K562 (cell line): Measurements from ENCODE around the gene DHX38. TPM values are rescaled to one million over a fixed set of nuclear protein-coding genes. Genes with fewer than 3 reads are reported as not detected.

ENCODE experiments used
- ATAC-seq: fragments of 200-7000 bp; cut with Tn5 transposase; 3 replicates; pipeline ENCODE4 v1.9.1; 2020; ENCODE audit warnings: moderate library complexity
- BruUV-seq: library from RNA; stranded (reverse); fragments of 400-500 nt; replicated peaks from 2 replicates; lab custom pipeline; 2021; lab: Mats Ljungman, UMichigan
- CTCF ChIA-PET: fragments of 300-600 bp; formaldehyde crosslinking; extraction: SDS; loops from one replicate; lab custom pipeline; 2021; ENCODE audit warnings: low intra/inter-chr PET ratio; lab: Yijun Ruan, JAX
- POLR2A ChIA-PET: fragments of 300-600, 350-650 bp; sonication (Branson Sonifier 250); formaldehyde crosslinking; extraction: SDS; loops from one replicate; lab custom pipeline; 2021; ENCODE audit warnings: antibody characterized with exemption, inconsistent platforms; lab: Yijun Ruan, JAX
- DNase-seq, 4 experiments: peaks; one replicate each; pipeline versions ENCODE4 v3.0.0 to v3.0.0-alpha.2; 2011 to 2018; ENCODE audit warnings: low spot score in 3 of 4, mixed read lengths in 3 of 4; ENCODE audit errors: extremely low read depth in 1 of 4
- FAIRE-seq: peaks from 2 replicates; lab custom pipeline; 2011; peaks lifted over from hg19 to GRCh38; lab: Jason Lieb, UNC
- H2AFZ ChIP-seq: 2 replicates; pipeline ENCODE4 v1.6.0; 2011; ENCODE audit warnings: low read depth, low read length, control low read depth, inconsistent platforms
- H3K27ac ChIP-seq: fragments of 200-600 bp; 3 replicates; pipeline ENCODE4 v1.8.0; 2011; ENCODE audit warnings: low read depth, mild to moderate bottlenecking, control low read depth, inconsistent platforms, low read length, moderate library complexity, mixed read lengths; ENCODE audit errors: extremely low read depth
- H3K27me3 ChIP-seq, 2 experiments: fragments of 300-600 bp in 1 of 2; 2 replicates in 1 of 2; 3 replicates in 1 of 2; pipeline versions ENCODE4 v1.6.0 to v1.8.0; 2011; ENCODE audit warnings: inconsistent platforms in 2 of 2, low read length in 2 of 2, mild to moderate bottlenecking in 1 of 2, mixed read lengths in 1 of 2, moderate library complexity in 1 of 2; ENCODE audit not compliant: control insufficient read depth in 2 of 2, insufficient read depth in 2 of 2
- H3K36me3 ChIP-seq: fragments of 300-600 bp; 3 replicates; pipeline ENCODE4 v1.8.0; 2011; ENCODE audit warnings: mild to moderate bottlenecking, low read length, inconsistent platforms; ENCODE audit not compliant: control insufficient read depth, insufficient read depth
- H3K4me1 ChIP-seq, 2 experiments: fragments of 200-600 bp in 1 of 2; replicated peaks in 1 of 2; 2 replicates in 1 of 2; 3 replicates in 1 of 2; pipeline versions ENCODE4 v1.5.1 to v1.8.0; 2011; ENCODE audit warnings: inconsistent platforms in 2 of 2, low read length in 2 of 2, mild to moderate bottlenecking in 1 of 2, mixed read lengths in 1 of 2, moderate library complexity in 1 of 2; ENCODE audit not compliant: control insufficient read depth in 2 of 2, insufficient read depth in 2 of 2
- H3K4me2 ChIP-seq: 2 replicates; pipeline ENCODE4 v1.6.1; 2011; ENCODE audit warnings: low read length, control low read depth, inconsistent platforms, mixed read lengths; ENCODE audit not compliant: insufficient read depth
- H3K4me3 ChIP-seq: fragments of 200-600 bp; sonication (generic), shearing (Covaris generic); 2 replicates; pipeline ENCODE4 v1.5.1; 2016; ENCODE audit warnings: control low read depth, inconsistent platforms
- H3K79me2 ChIP-seq: fragments of 200-600 bp; 3 replicates; pipeline ENCODE4 v1.8.0; 2011; ENCODE audit warnings: low read length, inconsistent platforms; ENCODE audit not compliant: control insufficient read depth, insufficient read depth
- H3K9ac ChIP-seq, 2 experiments: 2 replicates each; pipeline versions ENCODE4 v1.6.0 to v1.6.1; 2011; ENCODE audit warnings: low read depth in 2 of 2, low read length in 2 of 2, control low read depth in 1 of 2, inconsistent platforms in 1 of 2, mild to moderate bottlenecking in 1 of 2, mixed read lengths in 1 of 2; ENCODE audit not compliant: insufficient read depth in 1 of 2
- H3K9me1 ChIP-seq: one replicate; pipeline ENCODE4 v1.6.0; 2011; ENCODE audit warnings: inconsistent platforms, mild to moderate bottlenecking, low read length, moderate library complexity; ENCODE audit not compliant: control insufficient read depth, insufficient read depth
- H3K9me3 ChIP-seq: replicated peaks from 2 replicates; pipeline ENCODE4 v1.5.1; 2011; ENCODE audit warnings: low read depth, low read length, inconsistent platforms; ENCODE audit not compliant: control insufficient read depth, insufficient read depth
- H4K20me1 ChIP-seq: replicated peaks from 2 replicates; pipeline ENCODE4 v1.6.1; 2011; ENCODE audit warnings: low read length, inconsistent platforms, mixed read lengths; ENCODE audit not compliant: control insufficient read depth, insufficient read depth
- ATF7 ChIP-seq: fragments of 450-650 bp; IDR thresholded peaks from 2 replicates; pipeline ENCODE4 v1.7.1; 2014; ENCODE audit warnings: mild to moderate bottlenecking, moderate library complexity
- CSDE1 ChIP-seq, 2 experiments: fragments of 450-650 bp; IDR thresholded peaks; 2 replicates each; pipeline ENCODE4 v1.6.1; 2016; ENCODE audit warnings: mild to moderate bottlenecking in 1 of 2
- CTBP1 ChIP-seq: fragments of 450-650 bp; IDR thresholded peaks from 2 replicates; pipeline ENCODE4 v1.6.1; 2016; ENCODE audit warnings: borderline replicate concordance
- FOXK1 ChIP-seq: sonication (generic); formaldehyde crosslinking; IDR thresholded peaks from 2 replicates; pipeline ENCODE4 v1.8.0; 2022; ENCODE audit warnings: missing genetic modification reagents, mild to moderate bottlenecking, borderline replicate concordance
- FOXK2 ChIP-seq, 2 experiments: fragments of 450-650 bp; IDR thresholded peaks in 1 of 2; conservative IDR thresholded peaks in 1 of 2; 2 replicates each; pipeline ENCODE4 v1.6.1; 2016; ENCODE audit warnings: low read depth in 2 of 2, mild to moderate bottlenecking in 1 of 2
- GABPB1 ChIP-seq: sonication (generic); formaldehyde crosslinking; IDR thresholded peaks from 2 replicates; pipeline ENCODE4 v1.8.0; 2022; ENCODE audit warnings: mild to moderate bottlenecking, missing genetic modification reagents
- HBP1 ChIP-seq: fragments of 450-650 bp; formaldehyde crosslinking; IDR thresholded peaks from 2 replicates; pipeline ENCODE4 v1.4.0; 2022; ENCODE audit warnings: missing genetic modification characterization
- LEF1 ChIP-seq: fragments of 450-650 bp; IDR thresholded peaks from 2 replicates; pipeline ENCODE4 v1.6.1; 2016; ENCODE audit warnings: mild to moderate bottlenecking
- NR2C1 ChIP-seq, 2 experiments: fragments of 450-650 bp; IDR thresholded peaks; 2 replicates each; pipeline ENCODE4 v1.6.1; 2017; ENCODE audit warnings: mild to moderate bottlenecking in 2 of 2, antibody characterized with exemption in 1 of 2, inconsistent platforms in 1 of 2, missing compliant biosample characterization in 1 of 2, missing genetic modification characterization in 1 of 2
- SIN3A ChIP-seq, 2 experiments: fragments of 150-350 bp in 1 of 2; IDR thresholded peaks; 2 replicates each; pipeline ENCODE4 v1.6.1; 2011 to 2016; ENCODE audit warnings: borderline replicate concordance in 2 of 2, low read depth in 2 of 2, low read length in 2 of 2, mild to moderate bottlenecking in 2 of 2, moderate library complexity in 2 of 2; ENCODE audit not compliant: control insufficient read depth in 1 of 2
- SLC30A9 ChIP-seq: fragments of 250-450 bp; sonication (Bioruptor Pico); IDR thresholded peaks from 2 replicates; pipeline ENCODE4 v1.8.0; 2022; ENCODE audit warnings: mild to moderate bottlenecking, moderate library complexity
- SMARCA5 ChIP-seq: fragments of 450-650 bp; IDR thresholded peaks from 2 replicates; pipeline ENCODE4 v1.6.1; 2016
- STAG1 ChIP-seq: sonication (generic); formaldehyde crosslinking; IDR thresholded peaks from 2 replicates; pipeline ENCODE4 v1.5.0; 2020; ENCODE audit warnings: missing genetic modification reagents, borderline replicate concordance
- THAP7 ChIP-seq: fragments of 250-450 bp; sonication (Bioruptor Pico); IDR thresholded peaks from 2 replicates; pipeline ENCODE4 v1.5.0; 2021
- ZNF146 ChIP-seq: IDR thresholded peaks from one replicate; pipeline ENCODE4 v1.6.1; 2018; ENCODE audit warnings: missing compliant biosample characterization; ENCODE audit not compliant: unreplicated experiment
- WGBS: fragments of 100-300 bp; shearing (Covaris generic); methylation state at CpG from one replicate; pipeline ENCODE4 v1.1.6; 2016; ENCODE audit warnings: low coverage, mixed read lengths; ENCODE audit not compliant: insufficient coverage; ENCODE audit errors: missing lambda C conversion rate; 5-methylcytosine and 5-hydroxymethylcytosine counted together
- in situ Hi-C: fragments of 300-500 bp; cut with MboI; formaldehyde crosslinking; loops from 4 replicates; pipeline ENCODE4 v1.15.0; 2018; ENCODE audit warnings: inconsistent platforms, mixed read lengths
- intact Hi-C: fragments of 100-400 bp; cut with micrococcal nuclease; formaldehyde crosslinking; loops from 2 replicates; pipeline ENCODE4 v1.14.2; 2022
- polyA plus RNA-seq, 8 experiments: library from polyadenylated mRNA; depleted of rRNA in 4 of 8; stranded (reverse) in 5 of 8; unstranded in 3 of 8; fragments of >200 nt; fragmentation: Nextera tagmentation in 2 of 8; fragmentation: Illumina TruSeq in 1 of 8; extraction: Ambion mirVana in 2 of 8; extraction: Trizol in 1 of 8; gene quantifications; 2 replicates each; pipeline versions ENCODE4 v1.2.1 to v1.2.3, GENCODE V29; 2011 to 2014; ENCODE audit warnings: inconsistent platforms in 1 of 8, missing spikeins in 1 of 8
- total RNA-seq, 7 experiments: library from RNA; depleted of rRNA in 6 of 7; stranded (reverse); fragments of >200 nt in 6 of 7; fragmentation: Illumina TruSeq in 2 of 7; extraction: Trizol in 2 of 7; gene quantifications; 2 replicates each; pipeline versions ENCODE4 v1.2.1 to v1.2.3, GENCODE V29; 2011 to 2021; ENCODE audit warnings: low replicate concordance in 1 of 7

Gene DHX38
- total and polyA plus RNA-seq, 9 of the 15 experiments (the other 6 are each of a cell fraction or from before 2014, with no cell fraction given) = 2.8 to 76.8 (median 40.8) TPM

GRCh38 chr16:72134507-72134906, 40.9 kb downstream of the DHX38 start:
- TF ChIP-seq FOXK1 (CRISPR knock-in tag) = no peak
- no peak for TF ChIP-seq SIN3A (IDR thresholded peaks at IDR 0.05; ENCODE audit: borderline replicate concordance in 2 of 2, control insufficient read depth in 1 of 2, low read depth in 2 of 2, low read length in 2 of 2)
- no peak for TF ChIP-seq FOXK2 (conservative IDR thresholded peaks at IDR 0.05 in 1 of 2, IDR thresholded peaks at IDR 0.05 in 1 of 2; ENCODE audit: low read depth in 2 of 2)
- no peak for TF ChIP-seq LEF1
- TF ChIP-seq NR2C1 (IDR thresholded peaks at IDR 0.05) = no peak
- no peak for TF ChIP-seq NR2C1 (tag; IDR thresholded peaks at IDR 0.05)
- no peak for TF ChIP-seq CTBP1
- TF ChIP-seq STAG1 (CRISPR knock-in tag) = no peak
- no peak for TF ChIP-seq CSDE1 (IDR thresholded peaks at IDR 0.05)
- no peak for TF ChIP-seq SLC30A9 (CRISPR knock-in tag)
- no peak for TF ChIP-seq HBP1
- no peak for TF ChIP-seq THAP7 (CRISPR knock-in tag)
- no peak for TF ChIP-seq SMARCA5
- TF ChIP-seq ATF7 = no peak
- no peak for TF ChIP-seq ZNF146
- TF ChIP-seq GABPB1 (CRISPR knock-in tag) = no peak
- Histone ChIP-seq H3K27ac (no peak overlapping the region), H3K79me2 (no peaks in the 10 kb centered on the region), H4K20me1 (no peaks in the 10 kb centered on the region), H3K27me3 (peaks cover 0 to 59% of the 10 kb centered on the region in 2 experiments; a peak in 3 of 5 replicates), H3K9me3 (no peaks in the 10 kb centered on the region), H3K4me2 (no peak overlapping the region), H3K36me3 (no peaks in the 10 kb centered on the region), H3K4me3 (no peak overlapping the region), H2AFZ (no peak overlapping the region), H3K9ac (no peak overlapping the region), H3K9me1 (no peaks in the 10 kb centered on the region), H3K4me1 (no peaks in the 10 kb centered on the region)
- no TSS peak for BruUV-seq
- WGBS = 3% methylated on average over 2 of the region's 2 CpGs
- in situ Hi-C loops (no loop called here), intact Hi-C loops (loop anchor here (10.0 kb wide), 1 partner anchor 90 kb away; no protein-coding TSS in a partner anchor)
- ATAC-seq (no peak), FAIRE-seq (no peak), DNase-seq (no peak)
- ChIA-PET POLR2A (interaction anchor here (0.6 kb wide), 2 partner anchors 27 to 48 kb away, joined by 3 to 5 read pairs; no protein-coding TSS in a partner anchor), CTCF (no interaction called here)
